NCI-H1417 (cell line): ENCODE results near the gene KLHL30.
"Not testable (repeated sequence)": the region's sequence is repeated elsewhere in the genome, so short reads cannot be mapped to it uniquely, and the experiment has no call there.

ENCODE experiments used
- DNase-seq, 3 experiments: peaks; one replicate each; lab custom pipeline; 2025; lab: John Stamatoyannopoulos, UW

Gene KLHL30

DNA sequence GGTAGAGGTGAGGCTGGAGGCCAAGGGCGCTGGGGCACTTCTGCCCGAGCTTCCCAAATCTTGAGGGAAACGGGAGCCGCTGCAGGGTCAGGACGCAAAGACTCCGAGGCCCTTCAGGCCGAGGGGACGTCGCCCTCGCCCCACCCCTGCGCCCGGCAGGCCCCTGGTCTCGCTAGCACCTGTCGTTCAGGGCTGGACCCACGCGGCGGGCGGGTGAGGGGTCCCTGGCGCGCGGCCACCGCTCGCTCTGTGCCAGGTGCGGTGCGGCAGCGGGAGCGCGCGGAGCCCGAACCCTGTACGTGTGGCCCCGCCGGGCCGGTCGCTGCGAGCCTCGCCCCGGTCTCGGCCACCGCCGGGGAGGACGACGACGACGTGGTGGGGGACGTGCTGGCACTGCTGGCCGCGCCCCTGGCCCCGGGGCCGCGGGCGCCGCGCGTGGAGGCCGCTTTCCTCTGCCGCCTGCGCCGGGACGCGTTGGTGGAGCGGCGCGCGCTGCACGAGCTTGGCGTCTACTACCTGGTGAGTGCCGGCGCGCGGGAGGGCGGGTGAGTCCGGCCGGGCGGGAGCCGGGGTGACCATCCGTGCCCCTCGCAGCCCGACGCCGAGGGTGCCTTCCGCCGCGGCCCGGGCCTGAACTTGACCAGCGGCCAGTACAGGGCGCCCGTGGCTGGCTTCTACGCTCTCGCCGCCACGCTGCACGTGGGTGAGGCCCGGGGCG, 25.2 kb downstream of the KLHL30 start:
- peak in 2 of 3 experiments; percentile 39 to 44 for DNase-seq

DNA sequence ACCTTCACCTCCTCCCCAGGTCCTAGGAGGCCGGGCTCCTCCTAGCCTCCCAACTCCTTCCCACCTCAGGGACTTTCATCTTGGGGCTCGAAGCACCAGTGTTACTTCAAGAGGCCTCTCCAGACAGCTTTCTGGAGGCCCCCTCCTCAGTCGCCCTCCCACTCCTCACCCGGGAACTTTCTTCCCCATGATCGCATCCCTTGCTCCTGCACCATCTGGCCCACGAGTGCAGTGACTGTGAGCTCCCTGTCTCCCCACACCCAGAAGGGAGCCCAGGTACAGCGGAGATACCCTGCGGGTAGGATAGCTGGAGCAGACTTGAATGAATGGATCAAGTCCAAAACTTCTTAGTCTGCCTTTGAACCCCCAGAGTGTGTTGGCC, 26.4 kb downstream of the KLHL30 start:
- no peak for DNase-seq

- no peak for DNase-seq
Measured at GRCh38 chr2:238165288-238165921, 26.9 kb downstream of the KLHL30 start.

GRCh38 chr2:238166391-238167343, 28.2 kb downstream of the KLHL30 start:
- no peak for DNase-seq

- DNase-seq: no peak
Measured at GRCh38 chr2:238167344-238167715, 28.9 kb downstream of the KLHL30 start.

DNA sequence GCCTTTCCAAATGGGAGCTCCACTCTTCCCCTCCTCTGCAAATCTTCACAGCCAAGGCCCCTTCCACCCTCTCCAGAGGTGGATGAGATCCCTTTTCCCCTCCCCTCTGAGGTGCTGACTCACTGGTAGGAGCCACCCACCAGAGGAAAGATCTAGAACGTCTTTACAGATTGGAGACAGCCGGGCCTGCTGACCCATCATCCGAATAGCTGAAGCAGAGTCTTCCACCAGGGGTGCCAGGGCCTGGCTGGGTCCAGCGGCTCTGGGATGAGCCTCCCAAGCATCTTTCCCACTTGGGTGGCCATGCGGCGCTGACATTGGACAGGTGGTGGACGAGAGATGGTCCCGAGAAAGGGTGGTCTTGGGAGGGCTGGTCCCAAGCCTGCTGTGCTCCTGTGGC, 29.3 kb downstream of the KLHL30 start:
- DNase-seq: no peak

GRCh38 chr2:238168196-238169047, 30.0 kb downstream of the KLHL30 start:
- no peak for DNase-seq

DNA sequence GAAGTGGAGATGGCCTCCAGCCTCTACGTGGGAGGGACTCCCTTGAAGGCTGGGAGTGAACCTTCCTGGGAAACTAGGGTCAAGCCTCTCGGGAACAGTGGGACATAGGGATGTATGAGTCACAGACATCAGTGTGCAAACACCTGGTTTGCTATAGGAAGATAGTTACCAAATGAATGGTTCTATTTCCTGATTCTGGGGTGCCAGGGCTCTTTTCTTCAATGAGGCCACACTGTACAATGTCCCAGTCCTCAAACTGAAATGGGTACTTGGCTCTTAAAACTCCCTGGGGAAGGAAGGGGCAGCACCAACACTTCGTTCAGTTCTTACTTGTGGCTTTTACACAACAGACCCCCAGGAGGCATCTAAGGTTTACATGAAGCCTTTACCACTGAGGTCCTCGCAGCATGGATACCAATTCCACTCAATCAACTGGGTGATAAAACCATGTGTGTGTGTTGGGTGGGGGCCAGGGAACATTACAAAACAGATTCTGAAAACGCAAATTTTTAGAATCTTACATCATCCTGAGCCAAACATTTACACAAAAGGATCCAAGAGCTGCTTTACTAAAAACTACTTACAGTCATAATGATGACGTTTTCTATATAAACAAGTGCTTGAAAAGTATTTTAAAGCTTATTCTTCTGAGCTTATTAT, 30.7 kb downstream of the KLHL30 start:
- no peak for DNase-seq

GRCh38 chr2:238169708-238170251, 31.3 kb downstream of the KLHL30 start:
- DNase-seq: no peak

DNA sequence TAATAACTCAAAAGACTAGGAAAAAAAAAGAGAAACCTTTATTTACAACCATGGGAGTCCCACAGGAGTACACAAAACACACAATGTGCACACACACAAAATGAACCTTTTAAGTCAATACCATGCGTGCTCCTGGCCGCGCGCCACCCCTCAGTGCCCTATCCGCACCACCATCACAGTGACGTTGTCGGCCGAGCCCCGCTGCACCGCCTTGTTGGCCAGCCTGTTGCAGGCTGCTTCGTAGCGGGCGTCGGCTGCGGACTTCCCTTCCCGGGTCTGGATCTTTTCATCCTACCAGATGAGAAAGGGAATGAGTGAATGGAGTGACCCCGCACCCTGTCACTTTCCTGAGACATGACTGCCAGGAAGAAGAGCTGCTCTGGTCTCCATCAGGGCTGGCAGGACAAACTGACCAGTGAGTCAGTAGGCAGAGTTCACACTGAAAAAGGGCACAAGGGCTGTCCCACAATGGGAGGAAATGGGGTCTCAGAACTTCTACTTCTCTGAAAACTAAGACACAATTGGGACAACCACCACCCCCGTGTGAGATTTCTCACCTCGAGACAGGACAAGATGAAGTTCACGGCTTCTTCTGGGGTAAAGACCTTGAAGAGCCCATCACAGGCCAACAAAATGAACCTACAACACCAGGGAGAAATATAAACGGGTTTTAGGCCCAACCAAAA, 32.1 kb downstream of the KLHL30 start:
- no peak for DNase-seq

DNA sequence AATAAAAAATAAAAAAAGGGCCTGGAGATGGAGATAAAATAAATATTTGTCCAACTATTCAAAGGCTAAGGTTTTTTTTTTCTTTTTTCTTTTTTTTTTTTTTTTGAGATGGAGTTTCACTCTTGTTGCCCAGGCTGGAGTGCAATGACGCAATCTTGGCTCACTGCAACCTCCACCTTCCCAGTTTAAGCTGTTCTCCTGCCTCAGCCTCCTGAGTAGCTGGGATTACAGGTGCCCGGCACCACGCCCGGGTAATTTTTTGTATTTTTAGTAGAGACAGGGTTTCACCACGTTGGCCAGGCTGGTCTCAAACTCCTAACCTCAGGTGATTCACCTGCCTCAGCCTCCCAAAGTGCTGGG, 32.6 kb downstream of the KLHL30 start:
- not testable (repeated sequence) for DNase-seq

DNA sequence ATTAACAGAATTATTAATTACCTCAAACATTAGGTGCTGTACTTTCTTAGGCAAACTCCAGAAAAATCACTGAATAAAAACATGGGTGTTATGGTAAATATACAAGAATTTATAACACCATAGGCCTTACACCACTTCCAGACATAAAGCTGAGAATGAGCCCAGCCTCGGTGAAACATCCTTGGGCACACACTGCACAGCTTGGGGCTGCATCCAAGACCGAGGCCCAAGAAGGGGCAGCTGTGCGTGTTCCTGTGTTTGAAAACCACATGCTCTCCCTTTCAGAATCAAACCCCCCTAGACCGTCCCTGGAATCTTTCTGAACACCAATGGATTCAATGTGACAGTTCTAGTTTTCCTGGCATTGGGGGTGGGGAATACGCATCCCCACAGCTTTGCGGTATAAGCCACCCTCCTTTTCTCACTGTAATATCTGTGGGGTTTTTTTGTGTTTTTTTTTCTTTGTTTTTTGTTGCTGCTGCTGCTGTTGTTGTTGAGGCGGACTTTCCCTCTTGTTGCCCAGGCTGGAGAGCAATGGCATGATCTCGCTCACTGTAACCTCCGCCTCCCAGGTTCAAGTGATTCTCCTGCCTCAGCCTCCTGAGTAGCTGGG, 33.2 kb downstream of the KLHL30 start:
- DNase-seq: no peak

DNA sequence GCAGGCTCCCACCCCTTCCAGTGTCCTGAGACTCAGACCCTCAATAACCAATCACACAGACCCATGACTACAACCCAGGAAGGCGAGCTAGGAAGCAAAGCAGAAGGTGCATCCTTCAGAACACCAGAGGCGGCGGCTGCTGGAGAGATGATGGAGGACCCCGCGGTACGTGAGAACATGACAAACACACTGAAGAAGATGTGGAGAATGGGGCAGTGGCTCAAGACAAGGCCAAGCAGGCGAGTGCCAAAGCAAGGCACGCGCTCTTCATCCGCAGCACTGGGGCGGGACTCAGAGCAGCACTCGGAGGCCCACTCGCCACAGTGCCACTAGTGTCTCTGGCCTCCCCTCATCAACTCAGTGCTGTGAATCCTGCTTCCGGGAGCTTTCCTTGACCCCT, 34.0 kb downstream of the KLHL30 start:
- no peak for DNase-seq

DNA sequence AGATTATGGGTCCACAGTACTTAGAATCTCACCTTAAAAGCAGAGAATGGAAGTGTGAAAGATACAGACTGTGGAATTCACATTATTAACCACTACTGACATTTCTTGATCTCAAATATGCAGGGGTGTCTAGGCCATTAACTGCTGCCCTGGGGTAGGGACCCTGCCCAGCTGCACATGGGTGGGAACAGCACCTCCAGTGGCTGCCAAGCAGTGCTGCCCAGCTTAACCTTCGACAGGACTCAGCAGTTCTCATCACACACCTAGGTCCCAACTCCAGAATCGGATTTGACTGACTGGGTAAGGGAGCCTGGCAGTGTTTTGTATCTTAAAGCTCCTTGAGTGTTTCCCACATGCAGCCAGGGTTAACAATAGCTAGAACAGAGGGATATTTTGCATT, 35.2 kb downstream of the KLHL30 start:
- no peak for DNase-seq

DNA sequence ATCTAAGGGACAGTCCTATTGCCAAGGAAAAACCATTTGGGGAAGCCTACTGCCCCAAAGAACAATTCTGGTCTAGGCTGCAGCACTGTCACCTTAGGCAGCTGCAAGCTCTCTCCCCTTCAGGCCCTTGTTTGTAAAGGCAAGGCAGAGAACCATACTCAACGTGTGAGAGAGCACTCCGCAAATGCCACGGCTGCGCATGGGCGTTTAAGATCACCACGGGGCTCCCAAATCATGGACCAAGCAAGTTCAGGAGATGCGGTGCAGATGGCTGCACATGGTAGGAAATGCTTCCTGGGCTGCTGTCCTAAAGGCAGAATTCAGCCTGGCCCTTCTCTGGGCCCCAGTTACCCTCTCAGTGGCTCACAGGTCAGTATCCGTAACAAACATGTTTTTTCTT, 35.8 kb downstream of the KLHL30 start:
- peak in 1 of 3 experiments; percentile 39 for DNase-seq

DNA sequence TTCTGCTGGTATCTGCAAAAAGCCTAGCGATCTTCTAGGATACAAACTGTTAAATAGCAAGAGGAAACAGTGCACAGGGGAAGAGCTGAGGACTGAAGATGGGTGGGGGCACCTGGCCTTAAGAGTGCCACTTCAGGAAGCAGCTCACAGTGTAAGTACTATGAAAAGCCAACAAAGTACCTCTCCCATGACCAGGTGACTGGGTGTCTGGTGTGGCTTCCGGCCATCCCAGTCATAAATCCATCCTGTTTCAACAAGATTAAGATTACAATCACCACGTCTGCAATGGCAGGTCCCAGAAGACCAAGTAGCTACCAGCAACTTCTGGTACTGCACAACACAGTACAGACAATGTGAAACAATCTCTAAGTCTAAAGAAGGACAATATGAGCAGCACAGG, 36.2 kb downstream of the KLHL30 start:
- peak; percentile 7 to 69 (median 56) for DNase-seq

- no peak for DNase-seq
Measured at GRCh38 chr2:238176613-238177012, 38.1 kb downstream of the KLHL30 start.

DNA sequence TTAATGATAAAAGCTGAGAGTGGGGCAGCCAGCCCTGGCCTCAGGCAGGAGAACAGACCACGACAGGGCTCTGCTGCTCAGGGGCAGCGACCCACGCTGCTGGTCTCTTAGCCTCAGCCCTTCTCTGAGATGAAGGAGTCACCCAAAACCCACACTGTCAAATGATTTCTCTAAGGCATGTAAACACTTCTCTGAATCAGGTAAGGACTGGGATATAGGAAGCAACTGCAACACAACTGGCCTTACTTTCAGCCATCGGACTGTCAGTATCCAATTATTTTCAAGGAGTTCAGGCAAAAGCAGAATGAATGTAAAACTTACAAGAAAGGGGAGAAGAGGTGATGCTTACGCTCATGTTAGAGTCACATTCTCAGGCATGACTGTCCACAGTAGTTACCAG, 42.1 kb downstream of the KLHL30 start:
- DNase-seq: no peak

GRCh38 chr2:238182362-238182761, 43.9 kb downstream of the KLHL30 start:
- DNase-seq: peak in 1 of 3 experiments; percentile 4

GRCh38 chr2:238183821-238184220, 45.4 kb downstream of the KLHL30 start:
- no peak for DNase-seq
